SKM-1 treated with dmso at 0.1 percent for 144 hours (cell line): ENCODE measurements around the gene ICOSLG.
"Not testable (repeated sequence)": the region's sequence is repeated elsewhere in the genome, so short reads cannot be mapped to it uniquely, and the experiment has no call there.

ENCODE experiments used
- DNase-seq: peaks from one replicate; lab custom pipeline; 2025; ENCODE audit not compliant: unreplicated experiment; lab: John Stamatoyannopoulos, UW

Gene ICOSLG

GRCh38 chr21:44240842-44241241, at the start of gene ICOSLG:
Gene ICOSLG (minus strand): TSS chr21:44240943. CDS start chr21:44240817, 126 bp downstream.
- not testable (repeated sequence) for DNase-seq

- no peak for DNase-seq
Measured at GRCh38 chr21:44289381-44290010, 48.8 kb upstream of the ICOSLG start.

GRCh38 chr21:44288251-44289110, 47.7 kb upstream of the ICOSLG start:
- DNase-seq, result no peak

- no peak for DNase-seq
Measured at GRCh38 chr21:44286716-44287632, 46.2 kb upstream of the ICOSLG start.

- DNase-seq, result no peak
Measured at GRCh38 chr21:44286086-44286715, 45.5 kb upstream of the ICOSLG start.

- no peak for DNase-seq
Measured at GRCh38 chr21:44285138-44285992, 44.6 kb upstream of the ICOSLG start, which contains the start of gene AIRE. Gene AIRE (plus strand): TSS chr21:44285876. CDS start chr21:44286007, 131 bp downstream.

- no peak for DNase-seq
Measured at GRCh38 chr21:44283948-44284347, 43.2 kb upstream of the ICOSLG start.

GRCh38 chr21:44283211-44283785, 42.6 kb upstream of the ICOSLG start:
- not testable (repeated sequence) for DNase-seq

- no peak for DNase-seq
Measured at GRCh38 chr21:44282370-44282769, 41.6 kb upstream of the ICOSLG start.

- DNase-seq, result no peak
Measured at GRCh38 chr21:44281801-44282200, 41.1 kb upstream of the ICOSLG start.

- no peak for DNase-seq
Measured at GRCh38 chr21:44279354-44280260, 38.9 kb upstream of the ICOSLG start.

GRCh38 chr21:44275041-44275440, 34.3 kb upstream of the ICOSLG start:
- no peak for DNase-seq

- DNase-seq, result no peak
Measured at GRCh38 chr21:44273046-44273445, 32.3 kb upstream of the ICOSLG start.

GRCh38 chr21:44272284-44272858, 31.6 kb upstream of the ICOSLG start:
- no peak for DNase-seq

- no peak for DNase-seq
Measured at GRCh38 chr21:44271558-44272283, 31.0 kb upstream of the ICOSLG start.

GRCh38 chr21:44269090-44269489, 28.3 kb upstream of the ICOSLG start:
- no peak for DNase-seq

- DNase-seq, result no peak
Measured at GRCh38 chr21:44267655-44268142, 27.0 kb upstream of the ICOSLG start.
